TTC549 (cell line): ENCODE results near the gene PRKAR1B.

Experiments used
- FAIRE-seq: peaks from 2 replicates; lab custom pipeline; 2012; peaks lifted over from hg19 to GRCh38; lab: Jason Lieb, UNC

PRKAR1B gene

GRCh38 chr7:519484-520390 is 207.3 kb downstream of the PRKAR1B start, which contains the start of gene PDGFA:
TSS of gene PDGFA (minus strand) at chr7:519846. CDS start at chr7:519001, 845 bp downstream.
- FAIRE-seq: no peak

- no peak for FAIRE-seq
These were observed 208.2 kb downstream of the PRKAR1B start for GRCh38 chr7:518630-519483.

GRCh38 chr7:517774-518629 is 209.1 kb downstream of the PRKAR1B start:
- FAIRE-seq: no peak

- no peak for FAIRE-seq
These were observed 210.2 kb downstream of the PRKAR1B start for GRCh38 chr7:516606-517456.

- FAIRE-seq: no peak
These were observed 210.9 kb downstream of the PRKAR1B start for GRCh38 chr7:516216-516605.

GRCh38 chr7:515628-516027 is 211.5 kb downstream of the PRKAR1B start:
- no peak for FAIRE-seq

GRCh38 chr7:514651-515598 is 212.2 kb downstream of the PRKAR1B start:
- no peak for FAIRE-seq

- no peak for FAIRE-seq
These were observed 212.8 kb downstream of the PRKAR1B start for GRCh38 chr7:514242-514641.

GRCh38 chr7:513521-514166 is 213.4 kb downstream of the PRKAR1B start:
- no peak for FAIRE-seq

GRCh38 chr7:512541-513311 is 214.4 kb downstream of the PRKAR1B start:
- FAIRE-seq: no peak

- FAIRE-seq: no peak
These were observed 215.0 kb downstream of the PRKAR1B start for GRCh38 chr7:512146-512510.

GRCh38 chr7:511476-512145 is 215.5 kb downstream of the PRKAR1B start:
- FAIRE-seq: no peak

GRCh38 chr7:510782-511281 is 216.2 kb downstream of the PRKAR1B start:
- FAIRE-seq: no peak

- no peak for FAIRE-seq
These were observed 217.0 kb downstream of the PRKAR1B start for GRCh38 chr7:510131-510481.

- FAIRE-seq: no peak
These were observed 217.5 kb downstream of the PRKAR1B start for GRCh38 chr7:509426-510130.

- FAIRE-seq: no peak
These were observed 218.5 kb downstream of the PRKAR1B start for GRCh38 chr7:508461-509170.
